HCT116 (cell line): ENCODE data around the gene TNFSF13B. TPM values are rescaled to one million over a fixed set of nuclear protein-coding genes. Genes with fewer than 3 reads are reported as not detected.

ENCODE experiments used
- ATAC-seq: fragments of 200-7000 bp; cut with Tn5 transposase; 2 replicates; pipeline ENCODE4 v1.9.1; 2020; ENCODE audit warnings: mild to moderate bottlenecking, moderate library complexity
- BruUV-seq: library from RNA; stranded (reverse); fragments of 400-500 nt; replicated peaks from 2 replicates; lab custom pipeline; 2021; lab: Mats Ljungman, UMichigan
- CTCF ChIA-PET: fragments of 300-600 bp; sonication (Branson Sonifier 250); formaldehyde crosslinking; loops from one replicate; lab custom pipeline; 2021; ENCODE audit warnings: antibody characterized with exemption; lab: Charles Lee
- POLR2A ChIA-PET: fragments of 300-600, 350-600 bp; sonication (Branson Sonifier 250); formaldehyde crosslinking; loops from one replicate; lab custom pipeline; 2021; ENCODE audit warnings: antibody characterized with exemption; lab: Charles Lee
- RAD21 ChIA-PET, 2 experiments: fragments of 300-600 bp; sonication (Branson Sonifier 250); formaldehyde crosslinking; loops; one replicate each; lab custom pipeline; 2023; ENCODE audit warnings: low total read pairs in 2 of 2; ENCODE audit not compliant: uncharacterized antibody in 2 of 2, unreplicated experiment in 2 of 2, low non-redundant PET in 1 of 2; lab: Charles Lee
- DNase-seq: peaks from one replicate; pipeline ENCODE4 v3.0.0-alpha.2; 2010; ENCODE audit warnings: low read depth, low spot score
- H2AFZ ChIP-seq: fragments of 200-600 bp; shearing (Covaris generic), sonication (generic); 2 replicates; pipeline ENCODE4 v1.6.1; 2017; ENCODE audit warnings: low read depth, mixed run types, mixed read lengths, antibody characterized with exemption, low read length; ENCODE audit not compliant: poor library complexity, severe bottlenecking
- H3K27ac ChIP-seq: 2 replicates; pipeline ENCODE4 v1.5.1; 2012; ENCODE audit warnings: low read depth, low read length
- H3K27me3 ChIP-seq: fragments of 200-600 bp; sonication (generic); 2 replicates; pipeline ENCODE4 v1.6.1; 2016; ENCODE audit warnings: mixed run types, low read length, mixed read lengths; ENCODE audit not compliant: insufficient read depth
- H3K36me3 ChIP-seq, 2 experiments: fragments of 200-500 bp in 1 of 2; fragments of 200-600 bp in 1 of 2; sonication (Bioruptor generic) in 1 of 2; sonication (generic) in 1 of 2; 2 replicates each; pipeline versions ENCODE4 v1.5.1 to v1.6.1; 2014 to 2016; ENCODE audit warnings: low read length in 2 of 2, inconsistent platforms in 1 of 2, mixed read lengths in 1 of 2, mixed run types in 1 of 2; ENCODE audit not compliant: insufficient read depth in 2 of 2, control insufficient read depth in 1 of 2
- H3K4me1 ChIP-seq, 2 experiments: fragments of 200-600 bp in 1 of 2; sonication (generic) in 1 of 2; 2 replicates each; pipeline versions ENCODE4 v1.5.1 to v1.6.1; 2012 to 2017; ENCODE audit warnings: low read length in 2 of 2, inconsistent platforms in 1 of 2, mild to moderate bottlenecking in 1 of 2, mixed read lengths in 1 of 2, mixed run types in 1 of 2, moderate library complexity in 1 of 2; ENCODE audit not compliant: insufficient read depth in 2 of 2, control insufficient read depth in 1 of 2
- H3K4me2 ChIP-seq: fragments of 200-600 bp; sonication (generic); 2 replicates; pipeline ENCODE4 v1.6.1; 2017; ENCODE audit warnings: mixed run types, low read length, mixed read lengths
- H3K4me3 ChIP-seq, 2 experiments: fragments of 200-600 bp in 1 of 2; sonication (generic) in 1 of 2; replicated peaks in 1 of 2; 2 replicates each; pipeline ENCODE4 v1.5.1; 2011 to 2016; ENCODE audit warnings: low read length in 2 of 2, control low read depth in 1 of 2, low read depth in 1 of 2, mild to moderate bottlenecking in 1 of 2, mixed read lengths in 1 of 2, mixed run types in 1 of 2
- H3K79me2 ChIP-seq: fragments of 200-600 bp; sonication (generic); 2 replicates; pipeline ENCODE4 v1.6.1; 2017; ENCODE audit warnings: mild to moderate bottlenecking, mixed run types, low read length, moderate library complexity, mixed read lengths; ENCODE audit not compliant: insufficient read depth
- H3K9ac ChIP-seq: fragments of 200-600 bp; sonication (generic); 2 replicates; pipeline ENCODE4 v1.6.1; 2016; ENCODE audit warnings: low read length, mixed read lengths
- H3K9me2 ChIP-seq: fragments of 200-600 bp; sonication (generic), shearing (Covaris generic); 2 replicates; pipeline ENCODE4 v1.6.1; 2017; ENCODE audit warnings: mixed run types, mild to moderate bottlenecking, moderate library complexity; ENCODE audit not compliant: insufficient read depth
- H3K9me3 ChIP-seq, 2 experiments: fragments of 200-500 bp in 1 of 2; fragments of 200-600 bp in 1 of 2; sonication (Bioruptor generic) in 1 of 2; sonication (generic) in 1 of 2; 2 replicates each; pipeline ENCODE4 v1.6.1; 2014 to 2017; ENCODE audit warnings: low read length in 2 of 2, mixed read lengths in 2 of 2, inconsistent platforms in 1 of 2, low read depth in 1 of 2, mild to moderate bottlenecking in 1 of 2, mixed run types in 1 of 2, moderate library complexity in 1 of 2; ENCODE audit not compliant: control insufficient read depth in 1 of 2, insufficient read depth in 1 of 2
- H4K20me1 ChIP-seq: fragments of 200-600 bp; sonication (generic), shearing (Covaris generic); 2 replicates; pipeline ENCODE4 v1.6.1; 2017; ENCODE audit warnings: mixed run types, mild to moderate bottlenecking, moderate library complexity; ENCODE audit not compliant: insufficient read depth
- ATF3 ChIP-seq: IDR thresholded peaks from 2 replicates; pipeline ENCODE4 v1.6.1; 2012
- CBX3 ChIP-seq: IDR thresholded peaks from 2 replicates; pipeline ENCODE4 v1.6.1; 2012; ENCODE audit warnings: low read depth
- CTCF ChIP-seq, 3 experiments: fragments of 200-600 bp in 1 of 3; sonication (generic) in 1 of 3; IDR thresholded peaks in 2 of 3; conservative IDR thresholded peaks in 1 of 3; 2 replicates each; pipeline ENCODE4 v1.5.1; 2012 to 2017; ENCODE audit warnings: low read depth in 2 of 3, low read length in 2 of 3, antibody characterized with exemption in 1 of 3, borderline replicate concordance in 1 of 3, control low read depth in 1 of 3, mild to moderate bottlenecking in 1 of 3, mixed read lengths in 1 of 3, mixed run types in 1 of 3, moderate library complexity in 1 of 3; ENCODE audit not compliant: insufficient read depth in 1 of 3
- EGR1 ChIP-seq: IDR thresholded peaks from 2 replicates; pipeline ENCODE4 v1.6.1; 2012; ENCODE audit warnings: low read depth
- ELF1 ChIP-seq: IDR thresholded peaks from 2 replicates; pipeline ENCODE4 v1.6.1; 2012; ENCODE audit warnings: low read depth, borderline replicate concordance
- EZH2phosphoT487 ChIP-seq: fragments of 200-600 bp; IDR thresholded peaks from 2 replicates; pipeline ENCODE4 v1.6.1; 2018; ENCODE audit warnings: antibody characterized with exemption, borderline replicate concordance
- FOSL1 ChIP-seq: IDR thresholded peaks from 2 replicates; pipeline ENCODE4 v1.6.1; 2012; ENCODE audit warnings: low read depth
- JUND ChIP-seq: IDR thresholded peaks from 2 replicates; pipeline ENCODE4 v1.6.1; 2012
- MAX ChIP-seq: IDR thresholded peaks from 2 replicates; pipeline ENCODE4 v1.6.1; 2012
- POLR2A ChIP-seq: IDR thresholded peaks from 2 replicates; pipeline ENCODE4 v1.7.0; 2011; ENCODE audit warnings: borderline replicate concordance; ENCODE audit not compliant: insufficient read depth, insufficient read length; ENCODE audit errors: extremely low read depth
- POLR2AphosphoS5 ChIP-seq: IDR thresholded peaks from 2 replicates; pipeline ENCODE4 v1.6.1; 2011; ENCODE audit warnings: mild to moderate bottlenecking, low read depth, low read length, moderate library complexity
- RAD21 ChIP-seq: IDR thresholded peaks from 2 replicates; pipeline ENCODE4 v1.6.1; 2012; ENCODE audit warnings: low read depth, mild to moderate bottlenecking
- SIN3A ChIP-seq: IDR thresholded peaks from 2 replicates; pipeline ENCODE4 v1.6.1; 2012; ENCODE audit warnings: low read depth
- SP1 ChIP-seq: IDR thresholded peaks from 2 replicates; pipeline ENCODE4 v1.6.1; 2012; ENCODE audit warnings: low read depth
- SRF ChIP-seq: IDR thresholded peaks from 2 replicates; pipeline ENCODE4 v1.6.1; 2012; ENCODE audit warnings: low read depth
- YY1 ChIP-seq: IDR thresholded peaks from 2 replicates; pipeline ENCODE4 v1.6.1; 2011; ENCODE audit warnings: low read length, low read depth, moderate library complexity, mild to moderate bottlenecking; ENCODE audit not compliant: insufficient replicate concordance; ENCODE audit errors: extremely low read depth
- ZBTB33 ChIP-seq: IDR thresholded peaks from 2 replicates; pipeline ENCODE4 v1.6.1; 2011; ENCODE audit warnings: mild to moderate bottlenecking, low read length, moderate library complexity; ENCODE audit not compliant: insufficient replicate concordance; ENCODE audit errors: extremely low read depth
- ZFX ChIP-seq: fragments of 450-650 bp; IDR thresholded peaks from 2 replicates; pipeline ENCODE4 v1.6.1; 2017
- intact Hi-C: fragments of 100-400 bp; cut with micrococcal nuclease; formaldehyde crosslinking; loops from 2 replicates; pipeline ENCODE4 v1.10.0; 2022
- total RNA-seq: library from RNA; stranded (reverse); gene quantifications from one replicate; pipeline ENCODE4 v1.2.1, GENCODE V29; 2021; ENCODE audit not compliant: unreplicated experiment

The TNFSF13B gene
- total RNA-seq, 1 experiment from 2014 or later, result 1.3 TPM

- H4K20me1 ChIP-seq, result no peaks in the 10 kb centered on the region
- TF ChIP-seq CBX3 (no peak), ATF3 (no peak), EGR1 (no peak), EZH2phosphoT487 (no peak), JUND (no peak), SIN3A (no peak), ZFX (no peak), POLR2AphosphoS5 (no peak), YY1 (no peak)
- TF ChIP-seq, all 23 proteins: peak for 0
- no TSS peak for BruUV-seq
- ChIA-PET RAD21 (no interaction called here), POLR2A (no interaction called here), CTCF (no interaction called here)
- intact Hi-C loops, result no loop called here
- Histone ChIP-seq H3K9ac (no peak overlapping the region), H3K9me2 (no peaks in the 10 kb centered on the region), H3K4me3 (no peak overlapping the region), H2AFZ (no peak overlapping the region), H3K9me3 (no peaks in the 10 kb centered on the region), H3K4me2 (no peak overlapping the region), H3K36me3 (no peaks in the 10 kb centered on the region), H3K27ac (no peak overlapping the region), H3K4me1 (no peaks in the 10 kb centered on the region), H3K79me2 (no peaks in the 10 kb centered on the region), H3K27me3 (no peaks in the 10 kb centered on the region; the same call in 1 of the 2 replicates)
- ATAC-seq (no peak), DNase-seq (no peak)
These were observed 5.2 kb downstream of the TNFSF13B start for GRCh38 chr13:108274718-108275117.

GRCh38 chr13:108276060-108276459 is 6.5 kb downstream of the TNFSF13B start:
- no peak overlapping the region for H3K9ac ChIP-seq
- H3K4me1 ChIP-seq, result no peaks in the 10 kb centered on the region
- no peaks in the 10 kb centered on the region for H3K36me3 ChIP-seq
- H3K79me2 ChIP-seq, result no peaks in the 10 kb centered on the region
- H3K4me2 ChIP-seq, result no peak overlapping the region
- H3K27me3 ChIP-seq, result no peaks in the 10 kb centered on the region; the same call in 1 of the 2 replicates
- intact Hi-C loops, result no loop called here
- H4K20me1 ChIP-seq, result no peaks in the 10 kb centered on the region
- ATAC-seq (no peak), DNase-seq (no peak)
- CTCF ChIA-PET, result no interaction called here
- no peak overlapping the region for H2AFZ ChIP-seq
- no peak overlapping the region for H3K27ac ChIP-seq
- H3K9me2 ChIP-seq, result no peaks in the 10 kb centered on the region
- no peak overlapping the region for H3K4me3 ChIP-seq
- POLR2A ChIA-PET, result no interaction called here
- RAD21 ChIA-PET, result no interaction called here
- no TSS peak for BruUV-seq
- H3K9me3 ChIP-seq, result no peaks in the 10 kb centered on the region
- no peak for TF ChIP-seq ELF1
- no peak for TF ChIP-seq JUND
- no peak for TF ChIP-seq RAD21
- TF ChIP-seq POLR2A, result no peak
- no peak for TF ChIP-seq ZFX
- no peak for TF ChIP-seq CTCF (IDR thresholded peaks at IDR 0.05 in 2 of 3, conservative IDR thresholded peaks at IDR 0.05 in 1 of 3; ENCODE audit: borderline replicate concordance in 1 of 3, insufficient read depth in 1 of 3, low read depth in 2 of 3, low read length in 2 of 3)
- no peak for TF ChIP-seq ZBTB33
- TF ChIP-seq MAX, result no peak
- no peak for TF ChIP-seq SIN3A
- no peak for TF ChIP-seq POLR2AphosphoS5
- no peak for TF ChIP-seq FOSL1
- TF ChIP-seq SRF, result no peak
- TF ChIP-seq YY1, result no peak
- no peak for TF ChIP-seq SP1
- no peak for TF ChIP-seq EGR1
